CD14-positive monocyte (primary cell): ENCODE data around the gene LRSAM1. TPM values are rescaled to one million over a fixed set of nuclear protein-coding genes. Genes with fewer than 3 reads are reported as not detected.

Experiments used
- DNase-seq, 3 donors: peaks; one replicate each; pipeline ENCODE4 v3.0.0-alpha.2; 2011 to 2022
- H2AFZ ChIP-seq: 2 replicates; pipeline ENCODE4 v1.6.0; 2012; ENCODE audit warnings: mild to moderate bottlenecking, low read depth, low read length, inconsistent platforms; ENCODE audit not compliant: insufficient read depth, poor library complexity, severe bottlenecking
- H3K27ac ChIP-seq, 2 donors: 1 replicate in 1 of 2; 2 replicates in 1 of 2; pipeline ENCODE4 v1.5.1; 2012 to 2013; ENCODE audit warnings: low read length in 2 of 2, control low read depth in 1 of 2, inconsistent platforms in 1 of 2, low read depth in 1 of 2, mild to moderate bottlenecking in 1 of 2
- H3K27me3 ChIP-seq, 2 donors: one replicate each; pipeline versions ENCODE4 v1.6.0 to v1.6.1; 2011 to 2013; ENCODE audit warnings: low read length in 2 of 2; ENCODE audit not compliant: control insufficient read depth in 2 of 2, insufficient read depth in 2 of 2
- H3K36me3 ChIP-seq, 2 donors: replicated peaks in 1 of 2; 1 replicate in 1 of 2; 2 replicates in 1 of 2; pipeline versions ENCODE4 v1.5.1 to v1.6.1; 2012 to 2013; ENCODE audit warnings: low read length in 2 of 2, control low read depth in 1 of 2, inconsistent platforms in 1 of 2, mild to moderate bottlenecking in 1 of 2; ENCODE audit not compliant: insufficient read depth in 2 of 2, control insufficient read depth in 1 of 2
- H3K4me1 ChIP-seq, 2 donors: 1 replicate in 1 of 2; 2 replicates in 1 of 2; pipeline versions ENCODE4 v1.5.1 to v1.6.1; 2012 to 2013; ENCODE audit warnings: low read length in 2 of 2, control low read depth in 1 of 2, inconsistent platforms in 1 of 2, mild to moderate bottlenecking in 1 of 2, moderate library complexity in 1 of 2; ENCODE audit not compliant: insufficient read depth in 2 of 2, control insufficient read depth in 1 of 2
- H3K4me2 ChIP-seq: replicated peaks from 2 replicates; pipeline ENCODE3; 2012; ENCODE audit warnings: low read length, moderate library complexity, mild to moderate bottlenecking; ENCODE audit not compliant: poor library complexity, severe bottlenecking; ENCODE audit errors: extremely low read depth
- H3K4me3 ChIP-seq, 3 experiments: fragments of 200-600 bp in 1 of 3; sonication (generic) in 1 of 3; replicated peaks in 1 of 3; 1 replicate in 2 of 3; 2 replicates in 1 of 3; pipeline ENCODE4 v1.5.1; 2011 to 2013; ENCODE audit warnings: low read length in 3 of 3, mild to moderate bottlenecking in 3 of 3, control low read depth in 2 of 3, low read depth in 2 of 3, inconsistent platforms in 1 of 3, moderate library complexity in 1 of 3
- H3K79me2 ChIP-seq: 2 replicates; pipeline ENCODE4 v1.6.0; 2012; ENCODE audit warnings: mild to moderate bottlenecking, control low read depth, inconsistent platforms, low read length, moderate library complexity; ENCODE audit not compliant: insufficient read depth
- H3K9ac ChIP-seq: 2 replicates; pipeline ENCODE4 v1.6.0; 2017; ENCODE audit warnings: low read length, mild to moderate bottlenecking; ENCODE audit not compliant: insufficient read depth, poor library complexity, severe bottlenecking
- H3K9me3 ChIP-seq, 2 donors: replicated peaks in 1 of 2; 1 replicate in 1 of 2; 2 replicates in 1 of 2; pipeline versions ENCODE4 v1.5.1 to v1.6.1; 2012 to 2013; ENCODE audit warnings: low read length in 2 of 2, control low read depth in 1 of 2; ENCODE audit not compliant: control insufficient read depth in 1 of 2, insufficient read depth in 1 of 2
- H4K20me1 ChIP-seq: 2 replicates; pipeline ENCODE4 v1.6.0; 2012; ENCODE audit warnings: mild to moderate bottlenecking, low read length, control low read depth, moderate library complexity; ENCODE audit not compliant: insufficient read depth
- H3K27ac Mint-ChIP-seq, 7 donors: one replicate each; pipeline ENCODE4 v1.8.0; 2020; ENCODE audit warnings: mild to moderate bottlenecking in 7 of 7, mixed read lengths in 7 of 7, moderate library complexity in 6 of 7, inconsistent platforms in 2 of 7
- H3K27me3 Mint-ChIP-seq, 3 donors: one replicate each; pipeline ENCODE4 v1.8.0; 2021 to 2022; ENCODE audit warnings: low read depth in 3 of 3, mild to moderate bottlenecking in 3 of 3, mixed read lengths in 3 of 3, moderate library complexity in 3 of 3, inconsistent platforms in 1 of 3
- H3K36me3 Mint-ChIP-seq, 2 donors: one replicate each; pipeline ENCODE4 v1.8.0; 2020; ENCODE audit warnings: mixed read lengths in 2 of 2, inconsistent platforms in 1 of 2, mild to moderate bottlenecking in 1 of 2
- H3K4me1 Mint-ChIP-seq: one replicate; pipeline ENCODE4 v1.8.0; 2020; ENCODE audit warnings: mild to moderate bottlenecking, mixed read lengths
- H3K4me3 Mint-ChIP-seq, 2 donors: one replicate each; pipeline ENCODE4 v1.8.0; 2020; ENCODE audit warnings: mild to moderate bottlenecking in 2 of 2, mixed read lengths in 2 of 2, moderate library complexity in 1 of 2
- H3K9me3 Mint-ChIP-seq, 7 donors: one replicate each; pipeline ENCODE4 v1.8.0; 2020 to 2022; ENCODE audit warnings: mixed read lengths in 7 of 7, mild to moderate bottlenecking in 6 of 7, moderate library complexity in 6 of 7, inconsistent platforms in 2 of 7
- WGBS: methylation state at CpG from one replicate; pipeline ENCODE4 v1.1.5; 2013; ENCODE audit warnings: missing lambda C conversion rate; ENCODE audit not compliant: insufficient coverage; 5-methylcytosine and 5-hydroxymethylcytosine counted together
- intact Hi-C, 2 donors: fragments of 100-400 bp; cut with micrococcal nuclease; formaldehyde crosslinking; loops; one replicate each; pipeline versions ENCODE4 v1.15.0 to v1.15.1; 2023
- polyA plus RNA-seq, 3 donors: library from polyadenylated mRNA; depleted of rRNA in 1 of 3; unstranded in 2 of 3; stranded (reverse) in 1 of 3; fragments of 300-500 nt in 2 of 3; fragments of >200 nt in 1 of 3; fragmentation: Illumina TruSeq in 2 of 3; gene quantifications; 1 replicate in 2 of 3; 2 replicates in 1 of 3; pipeline ENCODE4 v1.2.3, GENCODE V29; 2012 to 2021
- TF ChIP-seq, protein P1 (sequence below): fragments of 200-600 bp; IDR thresholded peaks from one replicate; pipeline ENCODE4 v1.8.0; 2022; ENCODE audit warnings: antibody characterized with exemption, mild to moderate bottlenecking

Gene LRSAM1
- polyA plus RNA-seq, 3 donors = 6.0 to 19.8 (median 8.2) TPM

DNA sequence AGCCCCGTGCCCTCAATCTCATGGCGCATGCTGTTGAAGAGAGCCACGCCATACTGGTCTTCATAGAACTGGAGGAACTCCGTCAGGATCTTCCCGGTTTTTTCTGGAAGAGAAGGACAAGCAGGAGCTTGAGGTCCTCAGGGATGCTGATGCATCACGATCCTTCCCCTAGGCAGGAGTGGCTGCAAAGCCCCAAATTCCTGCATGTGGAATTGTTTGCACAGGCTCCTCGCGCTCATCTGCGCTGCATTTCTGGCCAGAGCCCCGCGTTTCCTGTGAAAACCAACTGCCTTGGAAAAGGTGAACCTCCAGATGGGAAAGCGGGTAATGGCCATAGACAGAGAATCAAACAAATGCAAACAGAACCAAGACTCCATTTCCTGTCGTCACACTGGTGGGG lies 80.4 kb downstream of the LRSAM1 start:
- no peak overlapping the region for H3K4me3 ChIP-seq
- intact Hi-C loops = no loop called here
- peaks cover 41 to 80% of the 10 kb centered on the region in 2 donors for H3K36me3 ChIP-seq
- Mint-ChIP-seq H3K4me1 (no peaks in the 10 kb centered on the region), H3K9me3 (peaks cover under 1 to 3% (median 2%) of the 10 kb centered on the region in 7 donors), H3K27ac (peak overlapping the region in 1 of 7 donors; percentile 6), H3K4me3 (no peak overlapping the region), H3K27me3 (peaks cover 0 to 3% (median 0%) of the 10 kb centered on the region in 3 donors), H3K36me3 (peaks cover 58 to 83% of the 10 kb centered on the region in 2 donors)
- no peak overlapping the region for H2AFZ ChIP-seq
- H3K4me1 ChIP-seq = peaks cover 3 to 6% of the 10 kb centered on the region in 2 donors
- DNase-seq = no peak
- 95% methylated on average over 13 of the region's 13 CpGs for WGBS
- no peaks in the 10 kb centered on the region for H3K27me3 ChIP-seq
- no peak overlapping the region for H3K4me2 ChIP-seq
- H3K27ac ChIP-seq = no peak overlapping the region
- no peak overlapping the region for H3K9ac ChIP-seq
- TF ChIP-seq, protein P1, sequence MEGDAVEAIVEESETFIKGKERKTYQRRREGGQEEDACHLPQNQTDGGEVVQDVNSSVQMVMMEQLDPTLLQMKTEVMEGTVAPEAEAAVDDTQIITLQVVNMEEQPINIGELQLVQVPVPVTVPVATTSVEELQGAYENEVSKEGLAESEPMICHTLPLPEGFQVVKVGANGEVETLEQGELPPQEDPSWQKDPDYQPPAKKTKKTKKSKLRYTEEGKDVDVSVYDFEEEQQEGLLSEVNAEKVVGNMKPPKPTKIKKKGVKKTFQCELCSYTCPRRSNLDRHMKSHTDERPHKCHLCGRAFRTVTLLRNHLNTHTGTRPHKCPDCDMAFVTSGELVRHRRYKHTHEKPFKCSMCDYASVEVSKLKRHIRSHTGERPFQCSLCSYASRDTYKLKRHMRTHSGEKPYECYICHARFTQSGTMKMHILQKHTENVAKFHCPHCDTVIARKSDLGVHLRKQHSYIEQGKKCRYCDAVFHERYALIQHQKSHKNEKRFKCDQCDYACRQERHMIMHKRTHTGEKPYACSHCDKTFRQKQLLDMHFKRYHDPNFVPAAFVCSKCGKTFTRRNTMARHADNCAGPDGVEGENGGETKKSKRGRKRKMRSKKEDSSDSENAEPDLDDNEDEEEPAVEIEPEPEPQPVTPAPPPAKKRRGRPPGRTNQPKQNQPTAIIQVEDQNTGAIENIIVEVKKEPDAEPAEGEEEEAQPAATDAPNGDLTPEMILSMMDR = no peak
- peaks cover 26% of the 10 kb centered on the region for H3K79me2 ChIP-seq
- peaks cover 96% of the 10 kb centered on the region for H4K20me1 ChIP-seq
- no peaks in the 10 kb centered on the region for H3K9me3 ChIP-seq

DNA sequence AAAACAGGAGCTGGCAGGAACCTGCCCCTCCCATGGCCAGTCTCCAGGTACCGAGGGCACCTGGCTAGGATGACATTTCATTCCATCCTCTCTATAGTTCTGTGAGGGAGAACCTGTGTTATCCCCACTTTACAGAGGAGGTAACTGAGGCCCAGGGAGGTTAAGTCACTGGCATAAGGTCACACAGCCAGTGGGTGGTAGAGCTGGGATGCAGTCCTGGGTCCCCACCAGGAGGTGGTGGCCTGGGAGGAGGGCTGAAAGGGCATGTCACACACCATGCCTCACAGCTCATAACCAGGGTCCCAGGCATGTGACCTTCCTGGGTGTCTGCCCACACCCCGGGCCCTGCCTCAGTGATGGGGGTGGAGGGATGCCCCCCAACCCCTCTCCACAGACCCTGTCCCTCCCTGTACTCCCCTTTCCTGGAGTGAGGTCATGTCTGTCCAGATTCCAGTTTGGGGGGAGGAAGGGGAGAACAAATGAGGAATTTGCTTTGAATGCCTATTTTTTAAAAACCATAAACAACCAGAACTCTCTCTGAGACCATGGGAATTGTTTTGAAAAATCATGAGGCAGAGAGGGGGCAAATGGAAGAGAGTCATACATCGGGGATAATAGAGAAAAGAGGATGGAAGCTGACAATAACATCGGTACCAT lies 83.1 kb downstream of the LRSAM1 start:
- Histone ChIP-seq H3K4me2 (no peak overlapping the region), H3K9me3 (no peaks in the 10 kb centered on the region), H3K27ac (no peak overlapping the region), H3K4me3 (no peak overlapping the region), H3K9ac (no peak overlapping the region), H3K4me1 (no peaks in the 10 kb centered on the region), H3K36me3 (peaks cover 19 to 69% of the 10 kb centered on the region in 2 donors), H3K79me2 (peaks cover 49% of the 10 kb centered on the region), H3K27me3 (no peaks in the 10 kb centered on the region), H2AFZ (no peak overlapping the region), H4K20me1 (peaks cover 98% of the 10 kb centered on the region)
- no peak overlapping the region for H3K4me3 Mint-ChIP-seq
- peaks cover 42 to 66% of the 10 kb centered on the region in 2 donors for H3K36me3 Mint-ChIP-seq
- peaks cover 0 to 3% (median 0%) of the 10 kb centered on the region in 3 donors for H3K27me3 Mint-ChIP-seq
- TF ChIP-seq, protein P1 = no peak
- H3K4me1 Mint-ChIP-seq = peaks cover 5% of the 10 kb centered on the region
- H3K27ac Mint-ChIP-seq = no peak overlapping the region
- H3K9me3 Mint-ChIP-seq = no peaks in the 10 kb centered on the region
- intact Hi-C loops = no loop called here
- 96% methylated on average over 2 of the region's 4 CpGs for WGBS
- no peak for DNase-seq
